GM19025 (cell line): Measurements from ENCODE around the gene ZCCHC7.
A peak's percentile ranks its signal among the peaks of the same experiment; 100 is the strongest.
"Not testable (repeated sequence)": the region's sequence is repeated elsewhere in the genome, so short reads cannot be mapped to it uniquely, and the experiment has no call there.

Experiments
- ATAC-seq: cut with Tn5 transposase; IDR thresholded peaks from one replicate; pipeline ENCODE4 v1.9.1; 2021; ENCODE audit warnings: mild to moderate bottlenecking, low read depth, moderate library complexity; ENCODE audit not compliant: unreplicated experiment

ZCCHC7 gene

GRCh38 chr9:37386988-37387387 lies 266.6 kb downstream of the ZCCHC7 start:
- no peak for ATAC-seq

GRCh38 chr9:37390759-37391158 lies 270.4 kb downstream of the ZCCHC7 start:
- peak; percentile 94 for ATAC-seq

GRCh38 chr9:37392272-37392671 lies 271.9 kb downstream of the ZCCHC7 start:
- no peak for ATAC-seq

- no peak for ATAC-seq
These were observed 274.9 kb downstream of the ZCCHC7 start for GRCh38 chr9:37395229-37395628.

GRCh38 chr9:37395663-37396062 lies 275.3 kb downstream of the ZCCHC7 start:
- no peak for ATAC-seq

- not testable (repeated sequence) for ATAC-seq
These were observed 277.6 kb downstream of the ZCCHC7 start for GRCh38 chr9:37397948-37398347.

GRCh38 chr9:37398464-37399025 lies 278.2 kb downstream of the ZCCHC7 start:
- no peak for ATAC-seq

GRCh38 chr9:37399336-37399735 lies 279.0 kb downstream of the ZCCHC7 start:
- no peak for ATAC-seq

GRCh38 chr9:37404590-37404989 lies 284.2 kb downstream of the ZCCHC7 start:
- no peak for ATAC-seq

GRCh38 chr9:37405350-37405749 lies 285.0 kb downstream of the ZCCHC7 start:
- ATAC-seq = no peak

GRCh38 chr9:37405764-37406380 lies 285.5 kb downstream of the ZCCHC7 start:
- no peak for ATAC-seq

- no peak for ATAC-seq
These were observed 286.4 kb downstream of the ZCCHC7 start for GRCh38 chr9:37406603-37407401.

- no peak for ATAC-seq
These were observed 287.1 kb downstream of the ZCCHC7 start for GRCh38 chr9:37407468-37407867.
